Ascending aorta (tissue), 2 donors: ENCODE data around the gene LRBA. TPM values are rescaled to one million over a fixed set of nuclear protein-coding genes. Genes with fewer than 3 reads are reported as not detected.

Experiments used
- DNase-seq, 2 donors: peaks; one replicate each; pipeline ENCODE4 v3.0.0-alpha.2; 2019; ENCODE audit warnings: low spot score in 2 of 2
- H3K27ac ChIP-seq, 2 donors: fragments of 200-600 bp; sonication (generic); one replicate each; pipeline ENCODE4 v1.5.1; 2016 to 2017; ENCODE audit warnings: mild to moderate bottlenecking in 1 of 2
- H3K27me3 ChIP-seq: fragments of 200-600 bp; sonication (generic); one replicate; pipeline ENCODE4 v1.5.1; 2017
- H3K36me3 ChIP-seq, 2 donors: fragments of 200-600 bp; sonication (generic); one replicate each; pipeline ENCODE4 v1.5.1; 2016
- H3K4me1 ChIP-seq, 2 donors: fragments of 200-600 bp; sonication (generic); one replicate each; pipeline ENCODE4 v1.5.1; 2016 to 2017; ENCODE audit warnings: mild to moderate bottlenecking in 1 of 2
- H3K4me3 ChIP-seq, 2 donors: fragments of 200-600 bp; sonication (generic); one replicate each; pipeline ENCODE4 v1.5.1; 2016 to 2017; ENCODE audit warnings: mild to moderate bottlenecking in 1 of 2
- H3K9me3 ChIP-seq, 2 donors: fragments of 200-600 bp; sonication (generic); one replicate each; pipeline ENCODE4 v1.5.1; 2016
- intact Hi-C: fragments of 100-400 bp; cut with DNase I; formaldehyde crosslinking; loops from one replicate; pipeline ENCODE4 v1.15.1; 2023
- total RNA-seq: library from RNA; depleted of rRNA; stranded (reverse); fragments of >200 nt; gene quantifications from one replicate; pipeline ENCODE4 v1.1.0, GENCODE V29; 2016
- TF ChIP-seq, protein P1 (sequence below), 3 experiments: fragments of 200-600 bp in 2 of 3; fragments of 450-650 bp in 1 of 3; sonication (generic) in 2 of 3; IDR thresholded peaks; one replicate each; pipeline ENCODE4 v1.5.1; 2016 to 2019; ENCODE audit warnings: antibody characterized with exemption in 3 of 3, mild to moderate bottlenecking in 1 of 3, moderate library complexity in 1 of 3

The LRBA gene
- total RNA-seq, 1 donor from 2014 or later, result 15.2 TPM

DNA sequence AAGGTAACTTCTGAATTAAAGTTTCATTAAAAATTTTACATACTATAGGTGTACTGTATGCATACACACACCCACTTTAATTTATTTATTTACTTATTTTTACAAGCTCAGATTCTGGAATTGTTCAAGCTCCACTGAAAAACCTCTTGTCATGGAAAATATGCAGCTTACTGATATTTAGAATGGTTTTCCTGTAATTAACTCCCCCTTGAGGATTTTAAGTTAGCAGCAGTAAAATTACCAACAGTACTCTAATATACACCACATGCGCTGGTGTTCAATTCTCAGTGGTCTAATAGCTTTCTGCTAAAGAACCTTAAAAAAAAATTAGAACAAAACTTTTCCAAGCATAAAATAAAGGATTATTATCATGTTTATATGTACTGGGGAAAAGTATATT lies 421.1 kb downstream of the LRBA start:
- peaks cover 3% of the 10 kb centered on the region in 2 donors for H3K36me3 ChIP-seq
- TF ChIP-seq, protein P1, sequence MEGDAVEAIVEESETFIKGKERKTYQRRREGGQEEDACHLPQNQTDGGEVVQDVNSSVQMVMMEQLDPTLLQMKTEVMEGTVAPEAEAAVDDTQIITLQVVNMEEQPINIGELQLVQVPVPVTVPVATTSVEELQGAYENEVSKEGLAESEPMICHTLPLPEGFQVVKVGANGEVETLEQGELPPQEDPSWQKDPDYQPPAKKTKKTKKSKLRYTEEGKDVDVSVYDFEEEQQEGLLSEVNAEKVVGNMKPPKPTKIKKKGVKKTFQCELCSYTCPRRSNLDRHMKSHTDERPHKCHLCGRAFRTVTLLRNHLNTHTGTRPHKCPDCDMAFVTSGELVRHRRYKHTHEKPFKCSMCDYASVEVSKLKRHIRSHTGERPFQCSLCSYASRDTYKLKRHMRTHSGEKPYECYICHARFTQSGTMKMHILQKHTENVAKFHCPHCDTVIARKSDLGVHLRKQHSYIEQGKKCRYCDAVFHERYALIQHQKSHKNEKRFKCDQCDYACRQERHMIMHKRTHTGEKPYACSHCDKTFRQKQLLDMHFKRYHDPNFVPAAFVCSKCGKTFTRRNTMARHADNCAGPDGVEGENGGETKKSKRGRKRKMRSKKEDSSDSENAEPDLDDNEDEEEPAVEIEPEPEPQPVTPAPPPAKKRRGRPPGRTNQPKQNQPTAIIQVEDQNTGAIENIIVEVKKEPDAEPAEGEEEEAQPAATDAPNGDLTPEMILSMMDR (IDR thresholded peaks at IDR 0.05), result peak in 1 of 3 experiments; percentile 21
- no peak overlapping the region for H3K4me3 ChIP-seq
- intact Hi-C loops, result loop anchor here (10.0 kb wide), 1 partner anchor 271 kb away; no protein-coding TSS in a partner anchor
- no peaks in the 10 kb centered on the region for H3K27me3 ChIP-seq
- no peak overlapping the region for H3K27ac ChIP-seq
- DNase-seq, result no peak
- no peaks in the 10 kb centered on the region for H3K9me3 ChIP-seq
- no peaks in the 10 kb centered on the region for H3K4me1 ChIP-seq

DNA sequence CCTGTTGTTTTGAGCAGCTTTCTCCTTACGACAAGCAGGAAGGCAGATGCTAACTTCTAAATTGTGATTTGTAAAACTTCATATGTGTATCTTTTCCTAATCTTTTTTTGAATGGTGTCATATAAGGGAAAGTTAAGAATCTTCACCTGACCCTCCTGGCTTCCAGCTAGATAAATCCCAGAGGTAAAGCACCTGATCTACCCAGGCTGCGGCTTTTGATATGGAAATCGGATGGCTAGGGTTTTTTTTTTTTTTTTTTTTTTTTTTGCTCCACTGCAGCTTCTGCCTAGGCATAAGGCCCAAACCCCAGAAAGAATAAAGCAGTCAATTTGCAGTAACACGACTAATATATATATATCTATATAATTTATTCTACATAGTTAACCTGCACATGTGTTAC lies 423.2 kb downstream of the LRBA start:
- H3K4me3 ChIP-seq, result no peak overlapping the region
- no peaks in the 10 kb centered on the region for H3K27me3 ChIP-seq
- H3K27ac ChIP-seq, result no peak overlapping the region
- H3K4me1 ChIP-seq, result no peaks in the 10 kb centered on the region
- intact Hi-C loops, result loop anchor here (10.0 kb wide), 1 partner anchor 273 kb away; no protein-coding TSS in a partner anchor
- H3K36me3 ChIP-seq, result peaks cover 3% of the 10 kb centered on the region in 2 donors
- TF ChIP-seq, protein P1 (IDR thresholded peaks at IDR 0.05), result no peak
- DNase-seq, result no peak
- no peaks in the 10 kb centered on the region for H3K9me3 ChIP-seq

GRCh38 chr4:150591406-150591805 lies 423.7 kb downstream of the LRBA start:
- Histone ChIP-seq H3K9me3 (no peaks in the 10 kb centered on the region), H3K4me1 (no peaks in the 10 kb centered on the region), H3K27ac (no peak overlapping the region), H3K36me3 (peaks cover 3% of the 10 kb centered on the region in 2 donors), H3K4me3 (no peak overlapping the region), H3K27me3 (no peaks in the 10 kb centered on the region)
- DNase-seq, result no peak
- TF ChIP-seq, protein P1 (IDR thresholded peaks at IDR 0.05), result no peak
- intact Hi-C loops, result loop anchor here (10.0 kb wide), 1 partner anchor 273 kb away; no protein-coding TSS in a partner anchor

DNA sequence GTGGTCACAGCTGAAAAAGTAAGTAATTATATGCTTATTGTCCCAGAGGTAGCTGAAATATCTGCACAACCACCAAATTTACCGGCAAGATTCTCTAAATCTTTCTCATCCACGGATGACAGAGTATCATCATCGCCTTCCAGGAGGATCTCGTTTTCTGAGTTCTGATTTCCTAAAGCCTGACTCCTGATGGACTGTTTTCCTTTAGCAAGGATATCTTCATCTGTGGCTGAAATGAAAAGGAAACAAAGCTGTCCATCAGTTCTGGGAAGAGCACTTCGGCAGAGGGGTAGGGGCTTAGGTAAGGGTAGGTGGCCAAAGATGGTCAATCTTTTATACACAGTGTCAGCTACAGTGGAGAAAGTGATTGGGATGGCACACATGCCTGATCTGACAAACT lies 424.5 kb downstream of the LRBA start:
- DNase-seq, result no peak
- intact Hi-C loops, result loop anchor here (10.0 kb wide), 1 partner anchor 274 kb away; no protein-coding TSS in a partner anchor

GRCh38 chr4:150589157-150589556 lies 425.9 kb downstream of the LRBA start:
- intact Hi-C loops, result no loop called here
- no peak for DNase-seq
- no peak overlapping the region for H3K27ac ChIP-seq
- no peaks in the 10 kb centered on the region for H3K27me3 ChIP-seq
- peaks cover 3% of the 10 kb centered on the region in 2 donors for H3K36me3 ChIP-seq
- H3K4me3 ChIP-seq, result no peak overlapping the region
- TF ChIP-seq, protein P1 (IDR thresholded peaks at IDR 0.05), result no peak
- H3K4me1 ChIP-seq, result no peaks in the 10 kb centered on the region
- H3K9me3 ChIP-seq, result no peaks in the 10 kb centered on the region

More for the DNA sequence above, 424.5 kb downstream of the LRBA start:
- H3K4me3 ChIP-seq, result no peak overlapping the region
- TF ChIP-seq, protein P1 (IDR thresholded peaks at IDR 0.05), result no peak
- no peak overlapping the region for H3K27ac ChIP-seq
- H3K4me1 ChIP-seq, result no peaks in the 10 kb centered on the region
- no peaks in the 10 kb centered on the region for H3K27me3 ChIP-seq
- peaks cover 3% of the 10 kb centered on the region in 2 donors for H3K36me3 ChIP-seq
- H3K9me3 ChIP-seq, result no peaks in the 10 kb centered on the region

- H3K4me3 ChIP-seq, result no peak overlapping the region
- H3K27me3 ChIP-seq, result no peaks in the 10 kb centered on the region
- no peak overlapping the region for H3K27ac ChIP-seq
- H3K4me1 ChIP-seq, result no peaks in the 10 kb centered on the region
- intact Hi-C loops, result no loop called here
- H3K9me3 ChIP-seq, result no peaks in the 10 kb centered on the region
- H3K36me3 ChIP-seq, result peaks cover 3% of the 10 kb centered on the region in 2 donors
- TF ChIP-seq, protein P1 (IDR thresholded peaks at IDR 0.05), result no peak
- no peak for DNase-seq
Observed at GRCh38 chr4:150588316-150588715, 426.8 kb downstream of the LRBA start.
